Upper lobe of left lung (tissue), 6 donors: ENCODE results near the gene RASSF7. TPM values are rescaled to one million over a fixed set of nuclear protein-coding genes. Genes with fewer than 3 reads are reported as not detected.
A peak's percentile ranks its signal among the peaks of the same experiment; 100 is the strongest.

Experiments
- ATAC-seq, 2 donors: fragments of 200-7000 bp; cut with Tn5 transposase; one replicate each; pipeline ENCODE4 v1.9.1; 2022; ENCODE audit warnings: mild to moderate bottlenecking in 2 of 2, moderate library complexity in 2 of 2; ENCODE audit not compliant: low FRiP score in 2 of 2
- DNase-seq, 2 donors: peaks; one replicate each; pipeline ENCODE4 v3.0.0-alpha.2; 2019 to 2020
- H3K27ac ChIP-seq, 4 donors: fragments of 200-600 bp; sonication (generic); one replicate each; pipeline ENCODE4 v1.5.1; 2016 to 2019
- H3K27me3 ChIP-seq, 4 donors: fragments of 200-600 bp; sonication (generic); one replicate each; pipeline ENCODE4 v1.5.1; 2017 to 2019
- H3K36me3 ChIP-seq, 4 donors: fragments of 200-600 bp; sonication (generic); one replicate each; pipeline ENCODE4 v1.5.1; 2016 to 2019
- H3K4me1 ChIP-seq, 4 donors: fragments of 200-600 bp; sonication (generic); one replicate each; pipeline ENCODE4 v1.5.1; 2018 to 2019
- H3K4me3 ChIP-seq, 4 donors: fragments of 200-600 bp; sonication (generic); one replicate each; pipeline ENCODE4 v1.5.1; 2017 to 2019; ENCODE audit warnings: mild to moderate bottlenecking in 2 of 4, moderate library complexity in 1 of 4
- H3K9me3 ChIP-seq, 4 donors: fragments of 200-600 bp; sonication (generic); one replicate each; pipeline ENCODE4 v1.5.1; 2018 to 2019
- EP300 ChIP-seq, 4 donors: sonication (generic); formaldehyde crosslinking; IDR thresholded peaks; one replicate each; pipeline ENCODE4 v1.5.1; 2017; ENCODE audit warnings: antibody characterized with exemption in 4 of 4, control low read depth in 2 of 4
- POLR2A ChIP-seq, 4 donors: fragments of 450-650 bp; IDR thresholded peaks; one replicate each; pipeline ENCODE4 v1.5.1; 2016 to 2017; ENCODE audit warnings: antibody characterized with exemption in 4 of 4, mild to moderate bottlenecking in 2 of 4
- POLR2AphosphoS5 ChIP-seq, 2 donors: sonication (generic); formaldehyde crosslinking; IDR thresholded peaks; one replicate each; pipeline ENCODE4 v1.5.1; 2017; ENCODE audit warnings: antibody characterized with exemption in 2 of 2
- WGBS, 2 donors: methylation state at CpG; one replicate each; pipeline ENCODE4 v1.1.5; 2017 to 2018; 5-methylcytosine and 5-hydroxymethylcytosine counted together
- total RNA-seq, 6 donors: library from RNA; depleted of rRNA in 4 of 6; stranded (reverse); fragments of >200 nt in 4 of 6; gene quantifications; one replicate each; pipeline versions ENCODE4 v1.1.0 to v1.2.1, GENCODE V29; 2016 to 2021
- TF ChIP-seq, protein P1 (sequence below), 6 experiments: fragments of 450-650 bp in 4 of 6; fragments of 200-600 bp in 2 of 6; sonication (generic) in 2 of 6; IDR thresholded peaks; one replicate each; pipeline ENCODE4 v1.5.1; 2016 to 2019; ENCODE audit warnings: antibody characterized with exemption in 6 of 6
- donor health status: DM: no; HTN: no; CAD: no; lungs with moderate emphysema.
- donor health status: DM: no; HTN: yes; CAD: no; lungs with severe emphysema.

Gene RASSF7
- total RNA-seq, 6 donors from 2014 or later = 80.2 to 222 (median 129) TPM

DNA sequence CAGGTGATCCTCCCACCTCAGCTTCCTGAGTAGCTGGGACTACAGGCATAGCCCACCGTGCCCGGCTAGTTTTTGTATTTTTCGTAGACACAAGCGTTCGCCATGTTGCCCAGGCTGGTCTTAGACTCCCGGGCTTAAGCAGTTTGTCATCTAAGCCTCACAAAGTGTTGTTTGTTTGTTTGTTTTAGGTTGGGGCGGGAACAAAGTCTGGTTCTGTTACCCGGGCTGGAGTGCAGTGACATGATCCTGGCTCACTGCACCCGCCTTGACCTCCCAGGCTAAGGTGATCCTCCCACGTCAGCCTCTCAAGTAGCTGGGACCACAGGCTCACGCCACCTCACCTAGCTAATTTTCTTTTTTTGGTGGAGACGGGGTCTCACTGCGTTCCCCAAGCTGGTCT is 42.4 kb downstream of the RASSF7 start:
- Histone ChIP-seq H3K4me1 (no peaks in the 10 kb centered on the region), H3K27me3 (no peaks in the 10 kb centered on the region), H3K4me3 (no peak overlapping the region), H3K36me3 (peaks cover 62 to 100% (median 95%) of the 10 kb centered on the region in 4 donors), H3K9me3 (no peaks in the 10 kb centered on the region), H3K27ac (no peak overlapping the region)
- no peak for ATAC-seq
- DNase-seq = no peak
- WGBS, 2 donors = 93% methylated on average over 13 of the region's 13 CpGs
- TF ChIP-seq EP300 (IDR thresholded peaks at IDR 0.05) = no peak
- TF ChIP-seq POLR2A (IDR thresholded peaks at IDR 0.05) = no peak
- TF ChIP-seq, protein P1, sequence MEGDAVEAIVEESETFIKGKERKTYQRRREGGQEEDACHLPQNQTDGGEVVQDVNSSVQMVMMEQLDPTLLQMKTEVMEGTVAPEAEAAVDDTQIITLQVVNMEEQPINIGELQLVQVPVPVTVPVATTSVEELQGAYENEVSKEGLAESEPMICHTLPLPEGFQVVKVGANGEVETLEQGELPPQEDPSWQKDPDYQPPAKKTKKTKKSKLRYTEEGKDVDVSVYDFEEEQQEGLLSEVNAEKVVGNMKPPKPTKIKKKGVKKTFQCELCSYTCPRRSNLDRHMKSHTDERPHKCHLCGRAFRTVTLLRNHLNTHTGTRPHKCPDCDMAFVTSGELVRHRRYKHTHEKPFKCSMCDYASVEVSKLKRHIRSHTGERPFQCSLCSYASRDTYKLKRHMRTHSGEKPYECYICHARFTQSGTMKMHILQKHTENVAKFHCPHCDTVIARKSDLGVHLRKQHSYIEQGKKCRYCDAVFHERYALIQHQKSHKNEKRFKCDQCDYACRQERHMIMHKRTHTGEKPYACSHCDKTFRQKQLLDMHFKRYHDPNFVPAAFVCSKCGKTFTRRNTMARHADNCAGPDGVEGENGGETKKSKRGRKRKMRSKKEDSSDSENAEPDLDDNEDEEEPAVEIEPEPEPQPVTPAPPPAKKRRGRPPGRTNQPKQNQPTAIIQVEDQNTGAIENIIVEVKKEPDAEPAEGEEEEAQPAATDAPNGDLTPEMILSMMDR (IDR thresholded peaks at IDR 0.05) = no peak
- no peak for TF ChIP-seq POLR2AphosphoS5 (IDR thresholded peaks at IDR 0.05)

DNA sequence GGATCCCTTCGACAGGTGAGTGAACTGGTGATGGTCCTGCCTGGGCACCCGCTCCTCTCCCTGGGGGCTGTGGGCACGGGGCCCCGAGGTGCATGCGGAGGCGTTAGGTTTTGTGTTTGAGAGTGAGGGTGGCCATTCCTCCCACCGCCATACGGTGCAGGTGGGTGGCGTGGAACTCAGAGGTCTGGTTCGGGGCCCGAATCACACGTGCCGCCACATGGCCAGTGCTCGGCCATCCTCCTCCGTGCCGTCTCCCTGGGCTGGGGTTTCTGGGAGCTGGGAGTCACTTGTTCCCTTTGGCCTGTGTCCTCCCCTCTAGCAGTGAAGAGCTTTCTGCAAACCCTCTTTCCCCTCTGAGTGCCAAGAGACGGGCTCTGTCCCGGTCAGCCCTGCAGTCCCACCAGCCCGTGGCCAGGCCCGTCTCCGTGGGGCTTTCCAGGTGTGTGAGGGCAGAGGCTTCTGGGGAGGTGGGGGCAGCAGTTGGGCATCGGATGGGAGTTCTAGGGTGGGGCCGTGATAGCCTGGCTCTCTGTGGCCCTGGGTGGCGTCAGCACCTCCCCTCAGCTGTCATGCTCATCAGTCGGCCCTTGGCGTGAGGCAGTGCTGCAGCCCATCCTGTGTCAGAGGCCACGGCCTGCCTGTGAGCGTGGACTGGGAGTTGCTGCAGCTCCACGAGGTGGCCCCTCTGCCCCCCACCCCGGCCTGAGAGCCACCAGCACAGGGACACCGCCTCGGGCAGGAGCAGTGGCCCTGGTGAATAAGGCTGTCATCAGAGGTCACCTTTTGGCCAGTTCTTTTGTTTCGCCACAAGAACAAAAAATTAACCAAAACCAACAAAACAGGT is 44.7 kb downstream of the RASSF7 start:
- H3K4me1 ChIP-seq = no peaks in the 10 kb centered on the region
- H3K27ac ChIP-seq = no peak overlapping the region
- peak in 1 of 2 donors; percentile 68 for DNase-seq
- no peak for TF ChIP-seq POLR2AphosphoS5 (IDR thresholded peaks at IDR 0.05)
- TF ChIP-seq, protein P1 (IDR thresholded peaks at IDR 0.05) = no peak
- no peaks in the 10 kb centered on the region for H3K9me3 ChIP-seq
- H3K4me3 ChIP-seq = no peak overlapping the region
- ATAC-seq = no peak
- peaks cover 66 to 100% (median 96%) of the 10 kb centered on the region in 4 donors for H3K36me3 ChIP-seq
- WGBS, 2 donors = 96 to 97% methylated on average over 14 to 32 of the region's 33 CpGs
- H3K27me3 ChIP-seq = no peaks in the 10 kb centered on the region

DNA sequence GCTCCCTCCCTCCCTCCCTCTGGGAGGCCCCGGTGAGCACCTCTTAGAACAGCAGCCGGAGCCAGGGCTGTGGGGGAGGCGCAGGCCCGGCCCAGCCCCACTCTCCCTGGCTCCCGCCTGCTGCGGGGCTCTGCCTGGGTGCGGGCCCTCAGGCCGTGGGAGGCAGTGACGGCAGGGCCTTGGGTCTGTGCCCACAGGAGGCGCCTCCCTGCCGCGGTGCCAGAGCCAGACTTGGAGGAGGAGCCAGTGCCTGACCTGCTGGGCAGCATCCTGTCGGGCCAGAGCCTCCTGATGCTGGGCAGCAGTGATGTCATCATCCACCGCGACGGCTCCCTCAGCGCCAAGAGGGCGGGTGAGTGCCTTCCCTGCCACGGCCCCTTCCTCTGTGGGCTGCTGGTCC is 45.5 kb downstream of the RASSF7 start:
- peak; percentile 47 to 67 for ATAC-seq
- H3K27ac ChIP-seq = no peak overlapping the region

DNA sequence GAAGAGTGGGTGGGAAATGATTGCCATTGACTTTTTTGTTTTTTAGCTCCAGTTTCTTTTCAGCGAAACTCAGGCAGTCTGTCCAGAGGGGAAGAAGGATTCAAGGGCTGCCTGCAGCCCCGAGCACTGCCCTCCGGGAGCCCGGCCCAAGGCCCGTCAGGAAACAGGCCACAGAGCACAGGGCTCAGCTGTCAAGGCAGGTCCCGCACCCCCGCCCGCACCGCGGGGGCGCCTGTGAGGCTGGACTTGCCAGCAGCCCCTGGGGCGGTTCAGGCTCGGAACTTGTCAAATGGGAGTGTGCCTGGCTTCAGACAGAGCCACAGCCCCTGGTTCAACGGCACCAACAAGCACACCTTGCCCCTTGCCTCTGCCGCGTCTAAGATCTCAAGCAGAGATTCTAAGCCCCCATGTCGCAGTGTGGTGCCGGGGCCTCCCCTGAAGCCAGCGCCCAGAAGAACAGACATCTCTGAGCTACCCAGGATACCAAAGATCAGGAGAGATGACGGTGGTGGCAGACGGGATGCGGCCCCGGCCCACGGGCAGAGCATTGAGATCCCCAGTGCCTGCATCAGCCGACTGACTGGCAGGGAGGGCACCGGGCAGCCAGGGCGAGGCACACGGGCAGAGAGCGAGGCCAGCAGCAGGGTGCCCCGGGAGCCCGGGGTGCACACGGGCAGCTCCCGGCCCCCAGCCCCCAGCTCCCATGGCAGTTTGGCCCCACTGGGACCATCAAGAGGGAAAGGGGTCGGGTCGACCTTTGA is 46.4 kb downstream of the RASSF7 start:
- 91 to 93% methylated on average over 12 to 28 of the region's 35 CpGs for WGBS, 2 donors
- peaks cover 65 to 100% (median 98%) of the 10 kb centered on the region in 4 donors for H3K36me3 ChIP-seq
- H3K4me1 ChIP-seq = no peaks in the 10 kb centered on the region
- ATAC-seq (no peak), DNase-seq (peak in 1 of 2 donors; percentile 82)
- H3K4me3 ChIP-seq = no peak overlapping the region
- H3K9me3 ChIP-seq = no peaks in the 10 kb centered on the region
- no peak overlapping the region for H3K27ac ChIP-seq
- H3K27me3 ChIP-seq = no peaks in the 10 kb centered on the region
- TF ChIP-seq POLR2AphosphoS5 (IDR thresholded peaks at IDR 0.05) (no peak), POLR2A (IDR thresholded peaks at IDR 0.05) (no peak)
- TF ChIP-seq, protein P1 (IDR thresholded peaks at IDR 0.05) = no peak

More for the DNA sequence above, 45.5 kb downstream of the RASSF7 start:
- Histone ChIP-seq H3K36me3 (peaks cover 67 to 100% (median 98%) of the 10 kb centered on the region in 4 donors), H3K27me3 (no peaks in the 10 kb centered on the region), H3K4me3 (no peak overlapping the region), H3K4me1 (no peaks in the 10 kb centered on the region), H3K9me3 (no peaks in the 10 kb centered on the region)
- 72 to 93% methylated on average over 5 to 16 of the region's 19 CpGs for WGBS, 2 donors
- peak; percentile 79 to 90 for DNase-seq
- TF ChIP-seq POLR2A (IDR thresholded peaks at IDR 0.05) = no peak
- no peak for TF ChIP-seq POLR2AphosphoS5 (IDR thresholded peaks at IDR 0.05)
- no peak for TF ChIP-seq EP300 (IDR thresholded peaks at IDR 0.05)
- TF ChIP-seq, protein P1 (IDR thresholded peaks at IDR 0.05) = no peak
